Neuronal stem cell (in vitro differentiated cells): ENCODE measurements around the gene BEND6.

ENCODE experiments used
- DNase-seq: peaks from one replicate; pipeline ENCODE4 v3.0.0-alpha.2; 2013; ENCODE audit warnings: low spot score
- H2AFZ ChIP-seq: one replicate; pipeline ENCODE4 v1.6.1; 2013; ENCODE audit warnings: mild to moderate bottlenecking, low read length, inconsistent platforms
- H2AK5ac ChIP-seq: 2 replicates; pipeline ENCODE4 v1.6.1; 2013; ENCODE audit warnings: low read depth, mild to moderate bottlenecking, inconsistent platforms, low read length, moderate library complexity, mixed read lengths
- H2BK120ac ChIP-seq: 2 replicates; pipeline ENCODE4 v1.6.1; 2013; ENCODE audit warnings: low read depth, mild to moderate bottlenecking, inconsistent platforms, low read length, moderate library complexity, mixed read lengths
- H2BK12ac ChIP-seq: one replicate; pipeline ENCODE4 v1.6.1; 2013; ENCODE audit warnings: low read length, inconsistent platforms
- H2BK15ac ChIP-seq: 2 replicates; pipeline ENCODE4 v1.6.1; 2013; ENCODE audit warnings: mild to moderate bottlenecking, low read length, inconsistent platforms, mixed read lengths
- H2BK5ac ChIP-seq: one replicate; pipeline ENCODE4 v1.6.1; 2013; ENCODE audit warnings: inconsistent platforms, mild to moderate bottlenecking, low read length, moderate library complexity
- H3K14ac ChIP-seq: one replicate; pipeline ENCODE4 v1.6.1; 2013; ENCODE audit warnings: low read length, inconsistent platforms
- H3K18ac ChIP-seq: 2 replicates; pipeline ENCODE4 v1.6.1; 2013; ENCODE audit warnings: low read length, inconsistent platforms
- H3K23ac ChIP-seq: 2 replicates; pipeline ENCODE4 v1.6.1; 2013; ENCODE audit warnings: low read depth, mild to moderate bottlenecking, mixed read lengths, low read length, inconsistent platforms; ENCODE audit not compliant: poor library complexity
- H3K27ac ChIP-seq: replicated peaks from 3 replicates; pipeline ENCODE4 v1.5.1; 2013; ENCODE audit warnings: low read length, inconsistent platforms
- H3K27me3 ChIP-seq, 3 experiments: 2 replicates each; pipeline ENCODE4 v1.6.1; 2013; ENCODE audit warnings: low read length in 3 of 3, mild to moderate bottlenecking in 2 of 3, inconsistent platforms in 1 of 3, low read depth in 1 of 3, mixed read lengths in 1 of 3, moderate library complexity in 1 of 3; ENCODE audit not compliant: control insufficient read depth in 3 of 3, insufficient read depth in 3 of 3
- H3K36me3 ChIP-seq, 2 donors: replicated peaks in 1 of 2; 2 replicates each; pipeline ENCODE4 v1.6.1; 2013; ENCODE audit warnings: low read length in 2 of 2; ENCODE audit not compliant: control insufficient read depth in 2 of 2, insufficient read depth in 2 of 2
- H3K4ac ChIP-seq: 2 replicates; pipeline ENCODE4 v1.6.1; 2013; ENCODE audit warnings: inconsistent platforms, mild to moderate bottlenecking, low read length, moderate library complexity
- H3K4me1 ChIP-seq, 2 donors: 1 replicate in 1 of 2; 2 replicates in 1 of 2; pipeline ENCODE4 v1.6.1; 2013; ENCODE audit warnings: low read length in 2 of 2, low read depth in 1 of 2; ENCODE audit not compliant: control insufficient read depth in 2 of 2, insufficient read depth in 1 of 2
- H3K4me2 ChIP-seq: one replicate; pipeline ENCODE4 v1.6.1; 2013; ENCODE audit warnings: mild to moderate bottlenecking, low read length, inconsistent platforms; ENCODE audit not compliant: insufficient read depth, poor library complexity, severe bottlenecking
- H3K4me3 ChIP-seq, 2 donors: 2 replicates each; pipeline ENCODE4 v1.5.1; 2013; ENCODE audit warnings: low read length in 2 of 2, mild to moderate bottlenecking in 2 of 2, inconsistent platforms in 1 of 2, moderate library complexity in 1 of 2
- H3K79me1 ChIP-seq: one replicate; pipeline ENCODE4 v1.6.1; 2013; ENCODE audit warnings: low read depth, mild to moderate bottlenecking, inconsistent platforms, low read length, moderate library complexity
- H3K9ac ChIP-seq: one replicate; pipeline ENCODE4 v1.6.1; 2013; ENCODE audit warnings: mild to moderate bottlenecking, low read depth, low read length, inconsistent platforms; ENCODE audit not compliant: poor library complexity
- H3K9me3 ChIP-seq, 2 donors: replicated peaks in 1 of 2; 2 replicates each; pipeline versions ENCODE3 to v1.6.1; 2013; ENCODE audit warnings: low read length in 2 of 2, mild to moderate bottlenecking in 2 of 2, inconsistent platforms in 1 of 2, low read depth in 1 of 2, mixed read lengths in 1 of 2, moderate library complexity in 1 of 2; ENCODE audit not compliant: control insufficient read depth in 2 of 2, insufficient read depth in 1 of 2
- H4K8ac ChIP-seq: one replicate; pipeline ENCODE4 v1.6.1; 2013; ENCODE audit warnings: low read depth, mild to moderate bottlenecking, inconsistent platforms, low read length, moderate library complexity
- H4K91ac ChIP-seq: one replicate; pipeline ENCODE4 v1.6.1; 2013; ENCODE audit warnings: low read length, low read depth, mild to moderate bottlenecking, inconsistent platforms; ENCODE audit not compliant: poor library complexity
- WGBS, 2 donors: extraction: QIAGEN DNeasy Blood & Tissue Kit; methylation state at CpG; one replicate each; pipeline ENCODE4 v1.1.7; 2013; ENCODE audit warnings: missing lambda C conversion rate in 2 of 2, mixed read lengths in 1 of 2; ENCODE audit not compliant: insufficient read length in 2 of 2, insufficient replicate concordance in 1 of 2; ENCODE audit errors: extremely low coverage in 2 of 2; 5-methylcytosine and 5-hydroxymethylcytosine counted together

Gene BEND6

GRCh38 chr6:56940463-56940862 is 14.4 kb upstream of the BEND6 start:
- Histone ChIP-seq H2BK15ac (no peak overlapping the region), H4K8ac (no peak overlapping the region), H3K4me2 (no peak overlapping the region), H2BK120ac (no peak overlapping the region), H3K79me1 (no peaks in the 10 kb centered on the region), H4K91ac (no peak overlapping the region), H2AFZ (no peak overlapping the region), H3K9ac (no peak overlapping the region), H3K4me3 (no peak overlapping the region), H3K4me1 (no peaks in the 10 kb centered on the region), H3K27me3 (no peaks in the 10 kb centered on the region), H2BK5ac (no peak overlapping the region), H2AK5ac (no peak overlapping the region), H3K27ac (no peak overlapping the region), H2BK12ac (no peak overlapping the region), H3K14ac (no peak overlapping the region), H3K9me3 (peaks cover 0 to 4% of the 10 kb centered on the region in 2 donors), H3K4ac (no peak overlapping the region), H3K18ac (no peak overlapping the region), H3K23ac (no peak overlapping the region), H3K36me3 (no peaks in the 10 kb centered on the region)
- no CpG with 5 or more reads among the region's 5 CpGs for WGBS, 2 donors
- no peak for DNase-seq

DNA sequence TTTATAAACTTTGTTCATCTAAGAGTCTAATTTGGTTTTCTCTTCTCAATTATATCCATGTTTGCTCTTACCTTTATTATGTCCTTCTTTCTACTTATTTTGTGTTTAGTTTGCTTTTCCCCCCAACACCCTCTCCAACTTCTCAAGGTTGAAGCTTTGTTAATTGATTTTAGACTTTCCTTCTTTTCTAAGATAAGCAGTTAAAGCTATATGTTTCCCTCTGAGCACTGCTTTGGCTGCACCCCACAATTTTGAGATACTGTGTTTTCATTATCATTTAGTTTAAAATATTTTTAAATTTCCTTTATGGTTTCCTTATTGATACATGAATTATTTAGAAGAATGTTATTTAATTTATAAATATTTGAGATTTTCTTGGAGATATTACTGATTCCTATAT is 13.9 kb upstream of the BEND6 start:
- H2BK15ac ChIP-seq: no peak overlapping the region
- no peak overlapping the region for H2AK5ac ChIP-seq
- H3K27me3 ChIP-seq: no peaks in the 10 kb centered on the region
- H3K23ac ChIP-seq: no peak overlapping the region
- peaks cover 0 to 4% of the 10 kb centered on the region in 2 donors for H3K9me3 ChIP-seq
- no peak overlapping the region for H2AFZ ChIP-seq
- no peak overlapping the region for H3K4me3 ChIP-seq
- H2BK12ac ChIP-seq: no peak overlapping the region
- DNase-seq: no peak
- H3K9ac ChIP-seq: no peak overlapping the region
- no peak overlapping the region for H3K27ac ChIP-seq
- H3K4me1 ChIP-seq: no peaks in the 10 kb centered on the region
- no peaks in the 10 kb centered on the region for H3K36me3 ChIP-seq
- no peak overlapping the region for H2BK5ac ChIP-seq
- no peak overlapping the region for H3K4me2 ChIP-seq
- H3K79me1 ChIP-seq: no peaks in the 10 kb centered on the region
- no peak overlapping the region for H2BK120ac ChIP-seq
- H3K18ac ChIP-seq: no peak overlapping the region
- H4K91ac ChIP-seq: no peak overlapping the region
- no peak overlapping the region for H4K8ac ChIP-seq
- H3K4ac ChIP-seq: no peak overlapping the region
- H3K14ac ChIP-seq: no peak overlapping the region

- H3K4me3 ChIP-seq: no peak overlapping the region
- H3K27ac ChIP-seq: no peak overlapping the region
- H2AFZ ChIP-seq: no peak overlapping the region
- peaks cover 0 to 4% of the 10 kb centered on the region in 2 donors for H3K9me3 ChIP-seq
- H3K4ac ChIP-seq: no peak overlapping the region
- no peak overlapping the region for H2BK120ac ChIP-seq
- no peak overlapping the region for H3K9ac ChIP-seq
- H2BK15ac ChIP-seq: no peak overlapping the region
- no peak overlapping the region for H4K91ac ChIP-seq
- no peak overlapping the region for H3K23ac ChIP-seq
- H2BK5ac ChIP-seq: no peak overlapping the region
- H3K4me1 ChIP-seq: no peaks in the 10 kb centered on the region
- H2BK12ac ChIP-seq: no peak overlapping the region
- no peak overlapping the region for H3K4me2 ChIP-seq
- no peak overlapping the region for H3K18ac ChIP-seq
- H4K8ac ChIP-seq: no peak overlapping the region
- H3K79me1 ChIP-seq: no peaks in the 10 kb centered on the region
- no peaks in the 10 kb centered on the region for H3K36me3 ChIP-seq
- no peak for DNase-seq
- no peak overlapping the region for H2AK5ac ChIP-seq
- H3K14ac ChIP-seq: no peak overlapping the region
- no peaks in the 10 kb centered on the region for H3K27me3 ChIP-seq
These were observed 10.2 kb upstream of the BEND6 start for GRCh38 chr6:56944661-56945060.

GRCh38 chr6:56946368-56946767 is 8.5 kb upstream of the BEND6 start:
- no CpG with 5 or more reads among the region's 2 CpGs for WGBS, 2 donors

More at GRCh38 chr6:56946368-56946767, 8.5 kb upstream of the BEND6 start:
- H3K4me2 ChIP-seq: no peak overlapping the region
- no peak overlapping the region for H3K23ac ChIP-seq
- no peak overlapping the region for H3K9ac ChIP-seq
- no peak for DNase-seq
- H3K14ac ChIP-seq: no peak overlapping the region
- H4K8ac ChIP-seq: no peak overlapping the region
- H3K4ac ChIP-seq: no peak overlapping the region
- peaks cover 0 to 4% of the 10 kb centered on the region in 2 donors for H3K9me3 ChIP-seq
- no peak overlapping the region for H2BK5ac ChIP-seq
- H3K79me1 ChIP-seq: no peaks in the 10 kb centered on the region
- H3K27ac ChIP-seq: no peak overlapping the region
- H2BK120ac ChIP-seq: no peak overlapping the region
- no peak overlapping the region for H2AK5ac ChIP-seq
- no peak overlapping the region for H2BK12ac ChIP-seq
- H3K36me3 ChIP-seq: no peaks in the 10 kb centered on the region
- no peak overlapping the region for H2AFZ ChIP-seq
- H3K18ac ChIP-seq: no peak overlapping the region
- no peaks in the 10 kb centered on the region for H3K4me1 ChIP-seq
- no peak overlapping the region for H3K4me3 ChIP-seq
- no peak overlapping the region for H4K91ac ChIP-seq
- H3K27me3 ChIP-seq: no peaks in the 10 kb centered on the region
- H2BK15ac ChIP-seq: no peak overlapping the region
